Caco-2 (cell line): ENCODE data around the gene PLCB1. TPM values are rescaled to one million over a fixed set of nuclear protein-coding genes. Genes with fewer than 3 reads are reported as not detected.

ENCODE experiments used
- BruUV-seq: library from RNA; stranded (reverse); fragments of 400-500 nt; replicated peaks from 2 replicates; lab custom pipeline; 2021; lab: Mats Ljungman, UMichigan
- CTCF ChIA-PET: fragments of 300-600 bp; sonication (Branson Sonifier 250); formaldehyde crosslinking; loops from one replicate; lab custom pipeline; 2022; ENCODE audit warnings: antibody characterized with exemption; lab: Charles Lee
- POLR2A ChIA-PET: fragments of 300-600 bp; sonication (Branson Sonifier 250); formaldehyde crosslinking; loops from one replicate; lab custom pipeline; 2022; ENCODE audit warnings: antibody characterized with exemption; lab: Charles Lee
- DNase-seq, 2 experiments: peaks; one replicate each; pipeline versions ENCODE4 v3.0.0 to v3.0.0-alpha.2; 2020 to 2022
- H3K27me3 ChIP-seq: replicated peaks from 2 replicates; pipeline ENCODE4 v1.6.0; 2011; ENCODE audit warnings: low read length; ENCODE audit not compliant: control insufficient read depth, insufficient read depth
- H3K36me3 ChIP-seq: 2 replicates; pipeline ENCODE4 v1.5.1; 2011; ENCODE audit warnings: low read length; ENCODE audit not compliant: control insufficient read depth, insufficient read depth
- H3K4me1 ChIP-seq: fragments of 250-450 bp; sonication (Bioruptor Pico); 2 replicates; pipeline ENCODE4 v1.5.1; 2020; ENCODE audit warnings: mild to moderate bottlenecking
- H3K4me3 ChIP-seq: 2 replicates; pipeline ENCODE4 v1.5.1; 2011; ENCODE audit warnings: low read depth, mild to moderate bottlenecking, control low read depth, low read length
- H3K9me3 ChIP-seq: fragments of 250-450 bp; sonication (Bioruptor Pico); 2 replicates; pipeline ENCODE4 v1.5.1; 2020; ENCODE audit warnings: mild to moderate bottlenecking, moderate library complexity
- H3K27ac Mint-ChIP-seq: one replicate; pipeline ENCODE4 v1.8.0; 2022; ENCODE audit warnings: mixed read lengths; ENCODE audit not compliant: unreplicated experiment
- H3K27me3 Mint-ChIP-seq: one replicate; pipeline ENCODE4 v1.8.0; 2022; ENCODE audit warnings: mixed read lengths; ENCODE audit not compliant: insufficient read depth, unreplicated experiment
- H3K36me3 Mint-ChIP-seq: one replicate; pipeline ENCODE4 v1.8.0; 2022; ENCODE audit warnings: mild to moderate bottlenecking, mixed read lengths; ENCODE audit not compliant: insufficient read depth, unreplicated experiment
- H3K4me1 Mint-ChIP-seq: one replicate; pipeline ENCODE4 v1.8.0; 2022; ENCODE audit warnings: low read depth, mixed read lengths; ENCODE audit not compliant: unreplicated experiment
- H3K4me3 Mint-ChIP-seq: one replicate; pipeline ENCODE4 v1.8.0; 2022; ENCODE audit warnings: mild to moderate bottlenecking, moderate library complexity, mixed read lengths; ENCODE audit not compliant: unreplicated experiment
- H3K9me3 Mint-ChIP-seq: one replicate; pipeline ENCODE4 v1.8.0; 2022; ENCODE audit warnings: mixed read lengths; ENCODE audit not compliant: unreplicated experiment
- CTCF ChIP-seq, 2 experiments: fragments of 200-600 bp in 1 of 2; IDR thresholded peaks; 1 replicate in 1 of 2; 2 replicates in 1 of 2; pipeline versions ENCODE4 v1.5.1 to v1.8.0; 2011 to 2022; ENCODE audit warnings: antibody characterized with exemption in 1 of 2, control low read depth in 1 of 2, inconsistent platforms in 1 of 2, low read depth in 1 of 2, low read length in 1 of 2, mild to moderate bottlenecking in 1 of 2, moderate library complexity in 1 of 2; ENCODE audit not compliant: insufficient read depth in 1 of 2, severe bottlenecking in 1 of 2, unreplicated experiment in 1 of 2
- intact Hi-C: fragments of 100-400 bp; cut with micrococcal nuclease; formaldehyde crosslinking; loops from one replicate; pipeline ENCODE4 v1.10.0; 2022; ENCODE audit not compliant: unreplicated experiment
- total RNA-seq: library from RNA; stranded (reverse); gene quantifications from 2 replicates; pipeline ENCODE4 v1.2.3, GENCODE V29; 2022

Gene PLCB1
- total RNA-seq, 1 experiment from 2014 or later = 105 TPM

DNA sequence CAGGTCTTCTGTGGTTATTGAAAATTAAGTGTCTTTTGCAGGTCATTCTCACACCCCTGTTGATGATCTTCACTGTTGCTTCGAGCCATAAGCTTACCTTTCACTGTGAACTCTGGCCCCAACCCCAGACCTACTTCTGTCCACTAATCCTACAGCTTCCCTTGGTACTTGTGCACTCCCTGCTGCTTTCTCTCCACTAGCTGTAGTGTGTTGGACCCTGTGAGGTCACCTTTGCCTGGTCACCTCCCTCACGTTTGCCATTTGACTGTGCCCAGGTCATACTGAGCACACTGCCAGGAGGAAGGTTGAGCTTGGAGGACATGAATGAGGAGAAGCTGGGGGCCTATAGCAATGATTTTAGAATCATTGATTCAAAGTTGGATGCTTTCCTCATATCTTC, 94.0 kb downstream of the PLCB1 start:
- DNase-seq = no peak
- H3K27me3 ChIP-seq = no peaks in the 10 kb centered on the region
- peaks cover 41% of the 10 kb centered on the region for H3K4me1 ChIP-seq
- Mint-ChIP-seq H3K27ac (peak overlapping the region; percentile 82), H3K9me3 (no peaks in the 10 kb centered on the region), H3K4me1 (peaks cover 40% of the 10 kb centered on the region), H3K4me3 (no peak overlapping the region), H3K36me3 (peaks cover 15% of the 10 kb centered on the region), H3K27me3 (no peaks in the 10 kb centered on the region)
- no peak overlapping the region for H3K4me3 ChIP-seq
- no peaks in the 10 kb centered on the region for H3K36me3 ChIP-seq
- TF ChIP-seq CTCF (IDR thresholded peaks at IDR 0.05; ENCODE audit: insufficient read depth in 1 of 2, low read depth in 1 of 2, low read length in 1 of 2, severe bottlenecking in 1 of 2, unreplicated experiment in 1 of 2) = no peak
- ChIA-PET POLR2A (no interaction called here), CTCF (no interaction called here)
- H3K9me3 ChIP-seq = no peaks in the 10 kb centered on the region
- BruUV-seq = no TSS peak
- intact Hi-C loops = no loop called here

DNA sequence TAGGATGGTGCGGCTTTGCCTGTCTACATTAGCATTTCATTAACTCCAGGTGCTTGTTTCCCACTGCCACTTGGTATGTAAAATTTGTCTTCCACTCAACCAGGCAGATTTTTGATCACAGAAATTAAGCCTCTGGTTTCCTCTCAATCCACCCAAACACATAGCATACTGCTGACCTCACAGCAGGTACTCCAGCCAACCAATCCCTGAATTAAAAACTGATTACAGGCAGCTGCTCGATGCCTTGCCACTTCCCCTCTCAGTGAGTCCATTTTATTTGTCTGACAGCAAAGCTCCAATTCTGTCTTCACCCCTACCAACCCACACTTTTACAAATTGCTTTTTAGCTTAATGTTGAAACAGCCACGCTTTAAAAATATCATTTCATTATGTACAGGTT, 95.2 kb downstream of the PLCB1 start:
- H3K36me3 ChIP-seq = no peaks in the 10 kb centered on the region
- Mint-ChIP-seq H3K36me3 (peaks cover 15% of the 10 kb centered on the region), H3K4me3 (no peak overlapping the region), H3K4me1 (peaks cover 49% of the 10 kb centered on the region), H3K27ac (no peak overlapping the region), H3K9me3 (no peaks in the 10 kb centered on the region), H3K27me3 (no peaks in the 10 kb centered on the region)
- no peak for DNase-seq
- H3K9me3 ChIP-seq = no peaks in the 10 kb centered on the region
- H3K4me3 ChIP-seq = no peak overlapping the region
- H3K27me3 ChIP-seq = no peaks in the 10 kb centered on the region
- TF ChIP-seq CTCF (IDR thresholded peaks at IDR 0.05; ENCODE audit: insufficient read depth in 1 of 2, low read depth in 1 of 2, low read length in 1 of 2, severe bottlenecking in 1 of 2, unreplicated experiment in 1 of 2) = no peak
- no TSS peak for BruUV-seq
- peaks cover 47% of the 10 kb centered on the region for H3K4me1 ChIP-seq
- intact Hi-C loops = no loop called here
- CTCF ChIA-PET = no interaction called here
- POLR2A ChIA-PET = no interaction called here

- POLR2A ChIA-PET = no interaction called here
- BruUV-seq = no TSS peak
- peak overlapping the region; percentile 49 for H3K27ac Mint-ChIP-seq
- no peak overlapping the region for H3K4me3 ChIP-seq
- peaks cover 37% of the 10 kb centered on the region for H3K4me1 ChIP-seq
- no peak for DNase-seq
- peaks cover 52% of the 10 kb centered on the region for H3K4me1 Mint-ChIP-seq
- no peak for TF ChIP-seq CTCF (IDR thresholded peaks at IDR 0.05; ENCODE audit: insufficient read depth in 1 of 2, low read depth in 1 of 2, low read length in 1 of 2, severe bottlenecking in 1 of 2, unreplicated experiment in 1 of 2)
- no peaks in the 10 kb centered on the region for H3K9me3 ChIP-seq
- H3K4me3 Mint-ChIP-seq = no peak overlapping the region
- CTCF ChIA-PET = no interaction called here
- no peaks in the 10 kb centered on the region for H3K9me3 Mint-ChIP-seq
- peaks cover 15% of the 10 kb centered on the region for H3K36me3 Mint-ChIP-seq
- no peaks in the 10 kb centered on the region for H3K27me3 ChIP-seq
- no peaks in the 10 kb centered on the region for H3K27me3 Mint-ChIP-seq
- no peaks in the 10 kb centered on the region for H3K36me3 ChIP-seq
- intact Hi-C loops = no loop called here
These were observed 96.2 kb downstream of the PLCB1 start for GRCh38 chr20:8228315-8228714.
